Measurements from ENCODE around the gene ZFYVE19.
"Not testable (repeated sequence)": the region's sequence is repeated elsewhere in the genome, so short reads cannot be mapped to it uniquely, and the experiment has no call there.

ZFYVE19 gene

GRCh38 chr15:40845036-40845435 is 38.1 kb downstream of the ZFYVE19 start:
- DNase-seq (ENCODE audit: low spot score in 2 of 2), result no peak
- Mint-ChIP-seq H3K36me3 (peaks cover 12% of the 10 kb centered on the region), H3K4me1 (peaks cover 18% of the 10 kb centered on the region), H3K27ac (peak overlapping the region; percentile 45), H3K9me3 (no peaks in the 10 kb centered on the region), H3K4me3 (peak overlapping the region; percentile 81)
- no peak for ATAC-seq

DNA sequence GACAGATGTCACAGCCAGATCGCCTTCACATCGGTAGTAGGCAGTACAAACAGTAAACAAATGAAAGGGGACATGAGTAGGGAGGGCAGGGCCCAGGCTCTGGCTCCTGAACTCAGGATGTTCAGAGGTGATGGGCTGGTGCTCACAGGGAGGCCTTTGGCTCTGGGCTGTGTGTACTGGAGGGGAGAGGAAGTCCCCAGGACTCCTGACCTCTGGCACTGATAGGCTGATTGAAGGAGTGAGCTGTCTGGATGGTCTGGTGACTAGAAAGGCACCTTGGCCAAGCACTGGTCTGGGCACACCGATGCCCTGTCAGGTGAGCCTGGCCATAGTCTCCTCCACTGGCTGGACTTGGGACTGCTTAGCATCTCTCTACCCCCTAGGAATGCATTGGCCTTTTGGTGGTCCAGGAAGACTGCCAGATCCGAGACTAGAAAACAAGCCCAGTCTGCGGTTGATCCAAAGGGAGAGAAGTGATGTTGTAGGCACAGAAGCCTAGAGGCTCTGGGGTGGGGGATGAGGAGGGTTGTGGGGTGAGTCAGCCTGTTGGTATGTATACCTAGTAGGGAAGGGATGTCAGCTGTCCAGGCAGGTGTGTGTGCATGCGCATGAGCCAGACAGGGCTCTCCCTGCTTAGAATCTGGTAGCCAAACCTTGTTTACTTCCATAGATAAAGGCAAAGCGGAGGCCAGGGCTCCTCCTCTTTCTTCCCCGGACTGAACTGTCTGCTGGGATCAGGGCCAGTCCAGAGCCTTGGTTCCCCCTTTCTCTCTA is 38.8 kb downstream of the ZFYVE19 start:
- DNase-seq (ENCODE audit: low spot score in 2 of 2) (no peak), ATAC-seq (no peak)
- Mint-ChIP-seq H3K9me3 (no peaks in the 10 kb centered on the region), H3K27ac (peak overlapping the region; percentile 10), H3K36me3 (peaks cover 12% of the 10 kb centered on the region), H3K4me3 (peak overlapping the region; percentile 81), H3K4me1 (peaks cover 18% of the 10 kb centered on the region)

- DNase-seq (ENCODE audit: low spot score in 2 of 2) (no peak), ATAC-seq (no peak)
- Mint-ChIP-seq H3K9me3 (no peaks in the 10 kb centered on the region), H3K27ac (peak overlapping the region; percentile 10), H3K4me1 (peaks cover 18% of the 10 kb centered on the region), H3K36me3 (peaks cover 12% of the 10 kb centered on the region), H3K4me3 (no peak overlapping the region)
Measured at GRCh38 chr15:40846841-40847222, 39.9 kb downstream of the ZFYVE19 start.

DNA sequence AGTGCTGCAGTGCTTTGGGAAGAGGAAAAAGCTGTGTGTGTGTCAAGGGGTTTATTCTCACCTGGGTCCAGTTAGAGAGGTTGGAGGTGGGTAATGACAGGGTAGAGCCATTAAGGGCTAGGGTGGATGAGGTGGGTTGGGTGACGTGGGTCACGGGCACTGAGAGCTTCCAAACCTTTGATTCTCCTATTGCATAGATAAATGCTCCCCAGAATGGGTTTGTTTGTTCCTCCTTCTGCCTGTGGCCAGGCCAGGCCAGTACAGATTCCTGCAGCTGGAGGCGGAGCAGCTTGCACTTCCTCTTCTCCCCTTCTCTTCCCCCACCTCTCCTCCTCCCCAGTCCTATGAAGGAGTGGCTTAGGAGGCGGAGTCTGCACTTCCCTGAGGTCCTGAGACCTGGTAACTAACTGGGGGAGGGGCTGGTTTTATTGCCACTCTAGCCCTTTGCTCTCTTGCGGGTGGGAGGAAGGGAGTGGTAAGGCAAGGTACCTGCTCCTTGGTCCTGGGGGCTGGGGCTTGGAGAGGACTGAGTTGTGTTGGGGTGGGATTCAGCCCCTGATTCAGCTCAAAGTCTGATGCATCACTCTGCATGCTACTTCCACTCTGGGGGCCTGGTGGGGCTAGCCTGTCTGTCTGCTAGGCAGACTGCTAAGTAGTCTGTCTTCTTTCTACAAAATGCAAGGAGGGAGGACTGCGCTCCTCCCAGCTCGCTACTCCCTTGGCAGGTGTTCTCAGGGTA is 40.5 kb downstream of the ZFYVE19 start:
- H3K27ac Mint-ChIP-seq, result peak overlapping the region; percentile 10
- H3K4me3 Mint-ChIP-seq, result no peak overlapping the region
- no peak for DNase-seq (ENCODE audit: low spot score in 2 of 2)
- no peaks in the 10 kb centered on the region for H3K9me3 Mint-ChIP-seq
- peaks cover 18% of the 10 kb centered on the region for H3K4me1 Mint-ChIP-seq
- peaks cover 12% of the 10 kb centered on the region for H3K36me3 Mint-ChIP-seq
- ATAC-seq, result no peak

DNA sequence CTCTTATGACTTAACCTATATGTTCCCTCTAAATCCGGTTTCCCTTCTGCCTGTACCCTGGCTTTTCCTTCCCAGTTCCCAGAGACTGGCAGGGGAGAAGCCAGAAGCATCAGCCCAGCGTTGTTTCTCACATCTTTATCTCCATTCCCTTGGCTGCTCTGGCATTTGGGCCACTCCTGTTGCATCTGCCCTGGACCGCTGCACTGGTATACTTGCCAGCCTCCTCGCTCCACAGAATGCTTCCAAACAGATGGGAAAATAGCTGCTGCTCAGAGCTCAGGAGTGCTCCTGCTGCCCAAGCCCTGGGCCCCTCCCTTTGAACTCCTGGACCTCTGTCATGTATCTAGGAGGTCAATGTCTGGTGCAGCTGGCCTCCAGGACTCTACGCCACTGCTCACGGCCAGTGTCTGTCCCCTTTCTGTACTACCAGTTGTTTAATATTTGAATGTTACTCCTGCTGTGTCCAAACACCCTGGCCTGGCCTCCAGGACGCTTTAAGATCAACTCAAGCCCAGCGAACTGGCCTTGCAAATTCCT is 43.8 kb downstream of the ZFYVE19 start:
- Mint-ChIP-seq H3K27ac (no peak overlapping the region), H3K4me3 (no peak overlapping the region), H3K9me3 (no peaks in the 10 kb centered on the region), H3K36me3 (peaks cover 5% of the 10 kb centered on the region), H3K4me1 (peaks cover 13% of the 10 kb centered on the region)
- ATAC-seq (no peak), DNase-seq (ENCODE audit: low spot score in 2 of 2) (no peak)

DNA sequence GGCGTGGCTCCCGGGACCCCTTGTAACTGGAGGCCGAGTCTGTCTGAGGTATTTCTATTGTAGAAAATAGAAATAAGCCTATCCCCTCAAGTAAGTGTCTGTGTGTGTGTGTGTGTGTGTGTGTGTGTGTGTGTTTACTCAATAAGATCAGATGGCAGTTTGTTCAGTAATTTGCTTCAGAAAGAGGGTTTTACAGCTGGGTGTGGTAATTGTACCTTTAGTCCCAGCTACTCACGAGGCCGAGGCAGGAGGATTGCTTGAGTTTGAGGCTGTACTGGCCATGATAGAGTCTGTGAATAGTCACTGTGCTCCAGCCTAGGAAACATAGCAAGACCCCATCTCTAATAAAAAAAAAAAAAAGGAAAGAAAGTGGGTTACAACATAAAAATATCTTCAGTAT is 45.6 kb downstream of the ZFYVE19 start:
- DNase-seq (ENCODE audit: low spot score in 2 of 2) (no peak), ATAC-seq (no peak)
- Mint-ChIP-seq H3K4me3 (no peak overlapping the region), H3K9me3 (no peaks in the 10 kb centered on the region), H3K4me1 (peaks cover 9% of the 10 kb centered on the region), H3K27ac (no peak overlapping the region), H3K36me3 (peaks cover 5% of the 10 kb centered on the region)

GRCh38 chr15:40853241-40853890 is 46.5 kb downstream of the ZFYVE19 start:
- Mint-ChIP-seq H3K9me3 (no peaks in the 10 kb centered on the region), H3K27ac (no peak overlapping the region), H3K4me3 (no peak overlapping the region), H3K4me1 (peaks cover 8% of the 10 kb centered on the region), H3K36me3 (no peaks in the 10 kb centered on the region)
- DNase-seq (ENCODE audit: low spot score in 2 of 2), result no peak
- ATAC-seq, result no peak

DNA sequence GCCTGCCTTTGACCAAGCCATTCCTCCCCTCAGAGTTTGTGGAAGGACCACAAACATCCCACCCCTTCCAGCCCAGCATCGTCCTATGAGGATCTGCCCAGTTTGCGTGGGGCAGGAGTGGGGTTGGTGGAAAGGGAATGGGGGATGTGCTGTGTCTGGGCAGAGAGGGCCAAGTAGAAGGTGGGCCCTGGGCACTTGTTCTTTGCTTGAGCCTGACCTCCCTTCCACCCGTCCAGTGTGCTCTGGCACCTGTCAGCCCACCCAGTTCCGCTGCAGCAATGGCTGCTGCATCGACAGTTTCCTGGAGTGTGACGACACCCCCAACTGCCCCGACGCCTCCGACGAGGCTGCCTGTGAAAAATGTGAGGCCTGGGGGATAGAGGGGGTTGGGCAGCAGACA is 47.3 kb downstream of the ZFYVE19 start:
- Mint-ChIP-seq H3K27ac (no peak overlapping the region), H3K4me1 (peaks cover 8% of the 10 kb centered on the region), H3K9me3 (no peaks in the 10 kb centered on the region), H3K36me3 (no peaks in the 10 kb centered on the region), H3K4me3 (no peak overlapping the region)
- DNase-seq (ENCODE audit: low spot score in 2 of 2) (no peak), ATAC-seq (no peak)

DNA sequence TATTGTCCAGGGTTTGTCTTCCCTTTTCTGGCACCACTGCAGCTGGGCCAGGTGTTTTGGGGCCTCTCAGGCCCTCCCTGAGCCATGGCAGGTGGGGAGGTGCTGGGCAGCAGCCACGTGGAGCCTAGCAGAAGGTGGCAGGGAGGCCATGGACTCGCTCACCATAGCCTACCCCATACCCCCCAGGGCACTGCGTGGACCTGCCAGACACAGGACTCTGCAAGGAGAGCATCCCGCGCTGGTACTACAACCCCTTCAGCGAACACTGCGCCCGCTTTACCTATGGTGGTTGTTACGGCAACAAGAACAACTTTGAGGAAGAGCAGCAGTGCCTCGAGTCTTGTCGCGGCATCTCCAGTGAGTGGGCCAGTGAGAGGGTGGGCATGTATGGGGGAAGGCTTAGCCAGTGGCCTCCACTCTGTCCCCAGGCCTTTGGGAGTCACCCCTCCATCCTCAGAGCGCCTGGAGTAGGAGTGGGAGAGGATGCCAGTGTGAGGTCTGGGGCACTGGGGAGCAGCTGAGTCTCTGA is 48.9 kb downstream of the ZFYVE19 start:
- no peak overlapping the region for H3K4me3 Mint-ChIP-seq
- no peaks in the 10 kb centered on the region for H3K36me3 Mint-ChIP-seq
- no peak for ATAC-seq
- H3K27ac Mint-ChIP-seq, result peak overlapping the region; percentile 65
- peaks cover 14% of the 10 kb centered on the region for H3K4me1 Mint-ChIP-seq
- DNase-seq (ENCODE audit: low spot score in 2 of 2), result no peak
- no peaks in the 10 kb centered on the region for H3K9me3 Mint-ChIP-seq

DNA sequence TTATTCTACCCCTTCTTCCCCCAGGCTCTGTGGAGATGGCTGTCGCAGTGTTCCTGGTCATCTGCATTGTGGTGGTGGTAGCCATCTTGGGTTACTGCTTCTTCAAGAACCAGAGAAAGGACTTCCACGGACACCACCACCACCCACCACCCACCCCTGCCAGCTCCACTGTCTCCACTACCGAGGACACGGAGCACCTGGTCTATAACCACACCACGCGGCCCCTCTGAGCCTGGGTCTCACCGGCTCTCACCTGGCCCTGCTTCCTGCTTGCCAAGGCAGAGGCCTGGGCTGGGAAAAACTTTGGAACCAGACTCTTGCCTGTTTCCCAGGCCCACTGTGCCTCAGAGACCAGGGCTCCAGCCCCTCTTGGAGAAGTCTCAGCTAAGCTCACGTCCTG is 49.9 kb downstream of the ZFYVE19 start:
- Mint-ChIP-seq H3K9me3 (no peaks in the 10 kb centered on the region), H3K27ac (no peak overlapping the region), H3K36me3 (no peaks in the 10 kb centered on the region), H3K4me1 (peaks cover 14% of the 10 kb centered on the region), H3K4me3 (no peak overlapping the region)
- DNase-seq (ENCODE audit: low spot score in 2 of 2), result no peak
- no peak for ATAC-seq

DNA sequence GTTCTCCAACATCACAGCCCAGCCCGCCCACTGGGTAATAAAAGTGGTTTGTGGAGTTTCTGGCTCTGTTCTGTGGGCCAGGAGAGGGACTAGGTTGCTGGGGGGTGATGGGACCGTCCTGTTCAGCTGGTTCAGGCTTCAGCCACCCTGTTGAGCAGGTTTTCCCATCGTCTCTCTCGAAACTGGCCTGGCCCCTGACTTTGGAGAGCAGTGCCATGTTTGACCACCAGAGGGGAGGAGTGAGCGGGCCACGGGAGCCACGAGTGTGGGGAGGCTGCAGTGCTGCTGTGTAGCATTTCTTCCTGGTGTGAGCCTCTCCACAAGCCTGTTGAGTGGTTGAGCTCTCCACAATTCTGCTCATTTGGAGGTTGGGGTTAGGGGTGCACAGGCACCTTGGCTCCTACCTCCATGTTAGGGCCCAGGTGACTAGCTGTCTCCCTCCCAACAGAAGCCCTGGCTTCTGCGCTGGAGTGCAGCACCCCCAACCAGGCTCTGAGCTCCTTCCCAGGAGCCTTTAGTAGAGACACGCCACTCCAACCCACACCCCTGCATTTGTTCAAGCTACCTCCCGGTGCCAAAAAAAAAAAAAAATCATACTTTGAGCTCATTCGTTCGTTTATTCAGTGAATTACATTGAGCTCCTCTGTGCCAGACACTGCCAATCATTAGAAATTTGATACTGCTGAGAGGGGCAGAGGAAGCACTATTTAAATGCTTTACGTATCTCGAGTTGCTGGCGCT is 50.9 kb downstream of the ZFYVE19 start:
- H3K36me3 Mint-ChIP-seq, result no peaks in the 10 kb centered on the region
- DNase-seq (ENCODE audit: low spot score in 2 of 2), result peak; percentile 89 to 95
- no peaks in the 10 kb centered on the region for H3K9me3 Mint-ChIP-seq
- peak; percentile 84 for ATAC-seq
- H3K4me1 Mint-ChIP-seq, result peaks cover 14% of the 10 kb centered on the region
- no peak overlapping the region for H3K4me3 Mint-ChIP-seq
- no peak overlapping the region for H3K27ac Mint-ChIP-seq

DNA sequence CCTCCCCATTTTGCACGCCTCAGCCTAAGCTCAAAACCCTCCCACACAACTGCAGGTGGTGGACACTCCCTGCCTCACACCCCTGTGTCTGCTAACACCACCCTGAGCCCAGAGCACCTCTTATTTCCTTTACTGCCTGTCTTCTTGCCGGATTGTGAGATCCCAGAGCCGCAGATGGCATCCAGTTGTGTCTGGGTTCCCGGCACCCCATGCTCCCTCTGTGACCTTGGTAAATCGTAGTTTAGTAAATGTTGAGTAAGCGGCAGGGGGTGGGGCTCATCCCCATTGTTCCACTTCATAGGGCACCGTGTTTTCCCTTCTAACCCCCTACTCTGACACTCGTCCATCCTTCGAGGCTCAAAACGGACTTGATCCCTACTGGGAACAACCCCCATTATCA is 51.8 kb downstream of the ZFYVE19 start:
- H3K4me1 Mint-ChIP-seq, result peaks cover 14% of the 10 kb centered on the region
- peak overlapping the region; percentile 34 for H3K27ac Mint-ChIP-seq
- no peaks in the 10 kb centered on the region for H3K9me3 Mint-ChIP-seq
- no peak overlapping the region for H3K4me3 Mint-ChIP-seq
- H3K36me3 Mint-ChIP-seq, result no peaks in the 10 kb centered on the region
- DNase-seq (ENCODE audit: low spot score in 2 of 2), result no peak
- no peak for ATAC-seq

DNA sequence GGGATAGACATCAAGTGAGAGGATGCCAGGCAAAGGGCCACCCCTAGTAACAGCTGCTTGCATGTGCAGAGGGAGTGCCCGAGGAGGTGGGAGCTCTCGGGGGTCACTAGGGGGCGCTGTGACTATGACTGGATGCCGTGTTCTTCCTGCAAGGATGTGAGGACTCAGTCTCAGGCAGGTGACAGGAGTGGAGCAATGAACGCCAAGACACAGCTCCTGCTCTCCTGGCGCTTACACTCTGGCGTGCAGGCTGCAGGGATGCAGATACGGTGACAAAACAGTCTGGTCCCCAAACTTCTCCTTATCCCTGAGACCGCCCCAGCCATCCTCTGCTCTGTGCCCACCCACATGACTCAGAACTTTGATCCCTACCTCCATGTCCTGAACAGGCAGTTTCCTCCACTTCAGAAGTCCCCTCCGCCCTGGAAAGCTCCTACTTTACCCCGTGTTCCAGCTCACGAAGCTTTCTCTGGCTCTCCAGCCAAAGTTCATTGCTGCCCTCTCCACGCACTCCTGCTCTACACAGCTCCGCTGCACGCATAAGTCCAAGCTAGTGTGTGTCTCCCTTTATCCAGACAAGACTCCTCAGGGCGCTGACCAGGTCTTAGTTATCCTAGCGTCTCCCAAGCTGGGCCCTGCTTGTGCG is 52.4 kb downstream of the ZFYVE19 start:
- Mint-ChIP-seq H3K9me3 (no peaks in the 10 kb centered on the region), H3K4me1 (peaks cover 14% of the 10 kb centered on the region), H3K27ac (peak overlapping the region; percentile 34), H3K36me3 (no peaks in the 10 kb centered on the region), H3K4me3 (no peak overlapping the region)
- ATAC-seq, result peak; percentile 88
- peak; percentile 82 to 93 for DNase-seq (ENCODE audit: low spot score in 2 of 2)

DNA sequence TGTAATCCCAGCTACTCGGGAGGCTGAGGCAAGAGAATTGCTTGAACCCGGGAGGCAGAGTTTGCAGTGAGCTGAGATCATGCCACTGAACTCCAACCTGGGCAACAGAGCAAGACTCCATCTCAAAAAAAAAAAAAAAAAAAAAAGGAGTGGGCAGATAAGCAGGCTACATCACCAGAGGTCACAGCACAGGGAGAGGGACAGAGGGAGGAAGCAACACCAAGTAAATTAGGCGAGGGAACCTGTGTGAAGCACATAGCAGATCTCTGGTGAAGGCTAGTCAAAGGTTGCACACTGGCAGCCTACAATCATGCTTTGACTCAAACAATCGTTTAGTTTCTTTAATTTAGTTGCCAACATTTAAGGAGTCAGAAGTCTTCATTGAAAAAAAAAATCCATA is 54.3 kb downstream of the ZFYVE19 start:
- not testable (repeated sequence) for H3K36me3 Mint-ChIP-seq; ATAC-seq; H3K27ac Mint-ChIP-seq; H3K9me3 Mint-ChIP-seq; H3K4me3 Mint-ChIP-seq; DNase-seq (ENCODE audit: low spot score in 2 of 2)
- peaks cover 14% of the 10 kb centered on the region for H3K4me1 Mint-ChIP-seq
